ENCODE results near the gene MAP7.

Gene MAP7

GRCh38 chr6:136347847-136348246 is 202.4 kb downstream of the MAP7 start:
- no peak for TF ChIP-seq CTCF (IDR thresholded peaks at IDR 0.05)

- no peak for TF ChIP-seq CTCF (IDR thresholded peaks at IDR 0.05)
These were observed 205.1 kb downstream of the MAP7 start for GRCh38 chr6:136345145-136345544.

- no peak for TF ChIP-seq CTCF (IDR thresholded peaks at IDR 0.05)
These were observed 205.8 kb downstream of the MAP7 start for GRCh38 chr6:136344420-136344819.

GRCh38 chr6:136343700-136344099 is 206.5 kb downstream of the MAP7 start:
- no peak for TF ChIP-seq CTCF (IDR thresholded peaks at IDR 0.05)

GRCh38 chr6:136343275-136343674 is 206.9 kb downstream of the MAP7 start:
- TF ChIP-seq CTCF (IDR thresholded peaks at IDR 0.05), result no peak

GRCh38 chr6:136341967-136342366 is 208.3 kb downstream of the MAP7 start:
- TF ChIP-seq CTCF (IDR thresholded peaks at IDR 0.05), result no peak

- no peak for TF ChIP-seq CTCF (IDR thresholded peaks at IDR 0.05)
These were observed 208.9 kb downstream of the MAP7 start for GRCh38 chr6:136341367-136341766.

GRCh38 chr6:136338486-136338885 is 211.7 kb downstream of the MAP7 start:
- TF ChIP-seq CTCF (IDR thresholded peaks at IDR 0.05), result peak; percentile 28; the same call in 1 of the 2 replicates

Data from LNCAP (cell line).